ENCODE results near the gene ASB10.

DNA sequence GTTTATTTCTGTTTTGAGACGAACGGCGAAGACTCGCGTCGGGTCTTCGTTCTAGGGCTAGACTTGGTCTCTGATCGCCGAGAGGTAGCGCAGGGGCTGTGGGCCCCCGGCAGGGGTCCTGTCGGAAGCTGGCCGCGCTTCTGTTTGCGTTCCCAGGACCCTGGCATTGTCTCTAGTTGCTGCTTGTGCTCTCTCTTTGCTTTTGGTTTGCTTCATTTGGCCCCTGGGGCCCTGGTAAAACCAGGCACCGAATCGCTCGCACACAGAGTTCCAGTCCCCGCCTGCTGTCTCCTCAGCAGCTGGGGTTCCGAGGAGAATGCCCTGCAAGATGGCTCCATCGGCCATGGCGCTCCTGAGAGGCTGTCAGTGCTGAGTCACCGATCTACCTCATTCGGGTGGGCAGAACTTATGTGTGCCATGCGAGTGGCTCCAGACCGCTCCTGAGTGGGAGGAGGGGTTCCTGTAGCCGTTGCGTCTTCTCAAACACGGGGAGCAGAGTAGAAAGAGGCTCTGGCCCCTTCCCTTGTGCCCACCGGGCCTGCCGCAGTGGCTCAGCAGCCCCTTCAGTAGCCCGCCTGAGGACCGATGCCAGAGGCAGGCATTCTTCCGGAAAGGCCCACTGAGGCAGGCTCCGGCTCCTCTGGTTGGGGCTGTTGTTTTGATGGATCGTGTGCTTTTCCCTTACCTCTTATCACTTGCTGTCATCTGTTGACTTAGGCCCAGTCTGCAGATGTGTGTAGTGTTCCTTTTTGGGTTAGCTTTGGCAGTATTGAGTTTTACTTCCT, 46.1 kb upstream of the ASB10 start:
- TF ChIP-seq YY1 (IDR thresholded peaks at IDR 0.05) (peak; percentile 59), REST (IDR thresholded peaks at IDR 0.05) (no peak), CTCF (IDR thresholded peaks at IDR 0.05; ENCODE audit: low read depth, low read length, missing input control) (no peak), RAD21 (IDR thresholded peaks at IDR 0.05) (no peak), JUND (IDR thresholded peaks at IDR 0.05) (no peak), MAX (IDR thresholded peaks at IDR 0.05) (no peak), HNF4A (conservative IDR thresholded peaks at IDR 0.05) (no peak)

All from liver (tissue), 3 donors.